ENCODE measurements around the gene CCDC170. TPM values are rescaled to one million over a fixed set of nuclear protein-coding genes. Genes with fewer than 3 reads are reported as not detected.

The CCDC170 gene
- total and polyA plus RNA-seq, 9 of the 15 experiments (the other 6 are each of a cell fraction or from before 2014, with no cell fraction given) = 0.01 to 0.18 (median 0.05) TPM; not detected in 6

DNA sequence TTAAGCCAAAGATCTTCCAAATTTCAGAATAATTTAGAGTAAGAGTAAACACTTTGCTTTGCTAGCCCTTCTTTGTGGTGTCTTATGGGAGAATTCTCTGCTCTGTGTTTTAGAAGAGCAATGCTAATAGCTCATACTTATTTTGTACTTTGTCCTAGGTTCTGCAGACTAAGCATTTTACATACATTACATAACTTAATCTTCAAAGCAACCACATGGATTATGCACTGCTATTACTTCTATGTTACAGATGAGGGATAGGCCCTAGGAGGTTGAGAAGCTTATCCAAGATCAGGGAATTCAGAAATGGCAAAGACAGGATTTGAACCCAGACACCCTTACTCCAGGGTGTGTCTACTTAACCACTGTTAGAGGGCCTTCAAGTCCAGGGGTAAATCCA lies 9.8 kb upstream of the CCDC170 start:
- FAIRE-seq = no peak
- H3K27me3 ChIP-seq (ENCODE audit: control insufficient read depth in 2 of 2, insufficient read depth in 2 of 2, low read length in 2 of 2) = peaks cover 11 to 21% of the 10 kb centered on the region in 2 experiments
- intact Hi-C loops (cut with micrococcal nuclease) = no loop called here

More for the DNA sequence above, 9.8 kb upstream of the CCDC170 start:
- DNase-seq (ENCODE audit: extremely low read depth in 1 of 4, low spot score in 3 of 4) (no peak), ATAC-seq (no peak)
- H3K36me3 ChIP-seq (ENCODE audit: control insufficient read depth, insufficient read depth, low read length) = no peaks in the 10 kb centered on the region
- no peak overlapping the region for H3K4me3 ChIP-seq
- no TSS peak for BruUV-seq (replicated peaks)
- no peak overlapping the region for H3K27ac ChIP-seq (ENCODE audit: extremely low read depth, low read depth, low read length)
- no peaks in the 10 kb centered on the region for H3K4me1 ChIP-seq (replicated peaks in 1 of 2; ENCODE audit: control insufficient read depth in 2 of 2, insufficient read depth in 2 of 2, low read length in 2 of 2)
- H3K9me1 ChIP-seq (ENCODE audit: control insufficient read depth, insufficient read depth, low read length) = no peaks in the 10 kb centered on the region
- H4K20me1 ChIP-seq (replicated peaks; ENCODE audit: control insufficient read depth, insufficient read depth, low read length) = no peaks in the 10 kb centered on the region
- TF ChIP-seq ZNF316 (IDR thresholded peaks at IDR 0.05) (peak; percentile 84), TEAD4 (IDR thresholded peaks at IDR 0.05; ENCODE audit: low read length) (no peak), TEAD4 (CRISPR knock-in tag; IDR thresholded peaks at IDR 0.05; ENCODE audit: borderline replicate concordance) (no peak), NELFE (IDR thresholded peaks at IDR 0.05; ENCODE audit: insufficient read depth, insufficient read length) (no peak), GTF2F1 (IDR thresholded peaks at IDR 0.05; ENCODE audit: low read depth, low read length) (no peak), BDP1 (IDR thresholded peaks at IDR 0.05; ENCODE audit: insufficient read depth, insufficient read length) (no peak), C11orf30 (IDR thresholded peaks at IDR 0.05; ENCODE audit: low read depth) (peak; percentile 62; the same call in 1 of the 2 replicates), MAFK (IDR thresholded peaks at IDR 0.05; ENCODE audit: low read length) (peak; percentile 50; the same call in 1 of the 2 replicates), MAFG (tag; conservative IDR thresholded peaks at IDR 0.05) (peak; percentile 53; the same call in 1 of the 2 replicates), MAFF (IDR thresholded peaks at IDR 0.05; ENCODE audit: low read length) (peak; percentile 44), NFIX (CRISPR knock-in tag; IDR thresholded peaks at IDR 0.05; ENCODE audit: low read depth) (no peak), SAFB2 (IDR thresholded peaks at IDR 0.05; ENCODE audit: borderline replicate concordance, low read depth, low read length, severe bottlenecking) (no peak)
- TF ChIP-seq, protein P1, sequence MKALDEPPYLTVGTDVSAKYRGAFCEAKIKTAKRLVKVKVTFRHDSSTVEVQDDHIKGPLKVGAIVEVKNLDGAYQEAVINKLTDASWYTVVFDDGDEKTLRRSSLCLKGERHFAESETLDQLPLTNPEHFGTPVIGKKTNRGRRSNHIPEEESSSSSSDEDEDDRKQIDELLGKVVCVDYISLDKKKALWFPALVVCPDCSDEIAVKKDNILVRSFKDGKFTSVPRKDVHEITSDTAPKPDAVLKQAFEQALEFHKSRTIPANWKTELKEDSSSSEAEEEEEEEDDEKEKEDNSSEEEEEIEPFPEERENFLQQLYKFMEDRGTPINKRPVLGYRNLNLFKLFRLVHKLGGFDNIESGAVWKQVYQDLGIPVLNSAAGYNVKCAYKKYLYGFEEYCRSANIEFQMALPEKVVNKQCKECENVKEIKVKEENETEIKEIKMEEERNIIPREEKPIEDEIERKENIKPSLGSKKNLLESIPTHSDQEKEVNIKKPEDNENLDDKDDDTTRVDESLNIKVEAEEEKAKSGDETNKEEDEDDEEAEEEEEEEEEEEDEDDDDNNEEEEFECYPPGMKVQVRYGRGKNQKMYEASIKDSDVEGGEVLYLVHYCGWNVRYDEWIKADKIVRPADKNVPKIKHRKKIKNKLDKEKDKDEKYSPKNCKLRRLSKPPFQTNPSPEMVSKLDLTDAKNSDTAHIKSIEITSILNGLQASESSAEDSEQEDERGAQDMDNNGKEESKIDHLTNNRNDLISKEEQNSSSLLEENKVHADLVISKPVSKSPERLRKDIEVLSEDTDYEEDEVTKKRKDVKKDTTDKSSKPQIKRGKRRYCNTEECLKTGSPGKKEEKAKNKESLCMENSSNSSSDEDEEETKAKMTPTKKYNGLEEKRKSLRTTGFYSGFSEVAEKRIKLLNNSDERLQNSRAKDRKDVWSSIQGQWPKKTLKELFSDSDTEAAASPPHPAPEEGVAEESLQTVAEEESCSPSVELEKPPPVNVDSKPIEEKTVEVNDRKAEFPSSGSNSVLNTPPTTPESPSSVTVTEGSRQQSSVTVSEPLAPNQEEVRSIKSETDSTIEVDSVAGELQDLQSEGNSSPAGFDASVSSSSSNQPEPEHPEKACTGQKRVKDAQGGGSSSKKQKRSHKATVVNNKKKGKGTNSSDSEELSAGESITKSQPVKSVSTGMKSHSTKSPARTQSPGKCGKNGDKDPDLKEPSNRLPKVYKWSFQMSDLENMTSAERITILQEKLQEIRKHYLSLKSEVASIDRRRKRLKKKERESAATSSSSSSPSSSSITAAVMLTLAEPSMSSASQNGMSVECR (CRISPR knock-in tag; IDR thresholded peaks at IDR 0.05) = no peak
- ChIA-PET POLR2A (no interaction called here), CTCF (ENCODE audit: low intra/inter-chr PET ratio) (no interaction called here)
- no peaks in the 10 kb centered on the region for H3K79me2 ChIP-seq (ENCODE audit: control insufficient read depth, insufficient read depth, low read length)
- no peaks in the 10 kb centered on the region for H3K9me3 ChIP-seq (replicated peaks; ENCODE audit: control insufficient read depth, insufficient read depth, low read depth, low read length)
- in situ Hi-C loops (cut with MboI) = no loop called here
- no peak overlapping the region for H3K4me2 ChIP-seq (ENCODE audit: insufficient read depth, low read length)
- H2AFZ ChIP-seq (ENCODE audit: low read depth, low read length) = no peak overlapping the region
- no peak overlapping the region for H3K9ac ChIP-seq (ENCODE audit: insufficient read depth in 1 of 2, low read depth in 2 of 2, low read length in 2 of 2)
